Vagina (tissue), 2 donors: ENCODE results near the gene EFCC1. TPM values are rescaled to one million over a fixed set of nuclear protein-coding genes. Genes with fewer than 3 reads are reported as not detected.

Experiments
- DNase-seq, 2 donors: peaks; one replicate each; pipeline ENCODE4 v3.0.0-alpha.2; 2017; ENCODE audit errors: extremely low spot score in 2 of 2
- H3K27ac ChIP-seq: fragments of 200-600 bp; sonication (generic); one replicate; pipeline ENCODE4 v1.5.1; 2019
- H3K27me3 ChIP-seq: fragments of 200-600 bp; sonication (generic); one replicate; pipeline ENCODE4 v1.5.1; 2019
- H3K36me3 ChIP-seq, 2 donors: fragments of 200-600 bp; sonication (generic); one replicate each; pipeline ENCODE4 v1.5.1; 2017 to 2019
- H3K4me1 ChIP-seq: fragments of 200-600 bp; sonication (generic); one replicate; pipeline ENCODE4 v1.5.1; 2019
- H3K4me3 ChIP-seq, 2 donors: fragments of 200-600 bp; sonication (generic); 1 replicate in 1 of 2; 2 replicates in 1 of 2; pipeline ENCODE4 v1.5.1; 2016 to 2019
- H3K9me3 ChIP-seq: fragments of 200-600 bp; sonication (generic); one replicate; pipeline ENCODE4 v1.5.1; 2019
- CTCF ChIP-seq, 3 experiments: fragments of 450-650 bp in 2 of 3; fragments of 200-600 bp in 1 of 3; sonication (generic) in 1 of 3; IDR thresholded peaks; one replicate each; pipeline ENCODE4 v1.5.1; 2017 to 2019; ENCODE audit warnings: antibody characterized with exemption in 3 of 3, mild to moderate bottlenecking in 2 of 3, moderate library complexity in 2 of 3
- POLR2A ChIP-seq, 2 donors: fragments of 450-650 bp; IDR thresholded peaks; one replicate each; pipeline ENCODE4 v1.6.1; 2017; ENCODE audit warnings: antibody characterized with exemption in 2 of 2, mild to moderate bottlenecking in 2 of 2, moderate library complexity in 2 of 2
- POLR2AphosphoS5 ChIP-seq, 2 donors: sonication (generic); formaldehyde crosslinking; IDR thresholded peaks; one replicate each; pipeline ENCODE4 v1.9.0; 2017; ENCODE audit warnings: antibody characterized with exemption in 2 of 2, mild to moderate bottlenecking in 2 of 2, low read depth in 1 of 2; ENCODE audit not compliant: insufficient read depth in 1 of 2
- intact Hi-C: fragments of 100-400 bp; cut with DNase I; formaldehyde crosslinking; loops from one replicate; pipeline ENCODE4 v1.15.1; 2023
- total RNA-seq: library from RNA; depleted of rRNA; stranded (reverse); fragments of >200 nt; gene quantifications from one replicate; pipeline ENCODE4 v1.2.3, GENCODE V29; 2016

The EFCC1 gene
- total RNA-seq, 1 donor from 2014 or later = 3.7 TPM

DNA sequence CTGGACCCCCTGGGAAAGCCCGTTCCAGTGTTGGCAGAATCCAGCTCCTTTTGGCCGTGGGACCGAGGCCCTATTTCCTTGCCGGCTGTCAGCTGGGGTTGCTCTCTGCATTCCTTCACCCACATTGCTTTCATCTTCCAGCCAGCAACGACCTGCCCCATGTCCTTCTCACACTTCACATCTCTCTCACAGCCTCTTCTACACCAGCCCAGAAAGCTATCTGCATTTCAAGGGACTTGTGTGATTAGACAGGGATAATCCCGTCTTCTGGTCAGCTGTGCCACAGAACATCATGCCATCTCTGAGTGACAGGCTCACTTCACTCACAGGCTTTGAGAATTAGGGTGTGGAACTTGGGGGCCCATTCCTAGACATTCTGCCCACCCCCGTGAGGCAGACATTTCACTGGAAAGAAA lies 16.4 kb downstream of the EFCC1 start:
- no peaks in the 10 kb centered on the region for H3K9me3 ChIP-seq
- no peak for DNase-seq
- no peak overlapping the region for H3K4me3 ChIP-seq
- H3K36me3 ChIP-seq = no peaks in the 10 kb centered on the region
- H3K27me3 ChIP-seq = no peaks in the 10 kb centered on the region
- H3K27ac ChIP-seq = no peak overlapping the region
- TF ChIP-seq CTCF (IDR thresholded peaks at IDR 0.05) (no peak), POLR2AphosphoS5 (IDR thresholded peaks at IDR 0.05; ENCODE audit: insufficient read depth in 1 of 2, low read depth in 1 of 2) (no peak), POLR2A (IDR thresholded peaks at IDR 0.05) (no peak)
- H3K4me1 ChIP-seq = peaks cover 35% of the 10 kb centered on the region
- intact Hi-C loops = no loop called here

DNA sequence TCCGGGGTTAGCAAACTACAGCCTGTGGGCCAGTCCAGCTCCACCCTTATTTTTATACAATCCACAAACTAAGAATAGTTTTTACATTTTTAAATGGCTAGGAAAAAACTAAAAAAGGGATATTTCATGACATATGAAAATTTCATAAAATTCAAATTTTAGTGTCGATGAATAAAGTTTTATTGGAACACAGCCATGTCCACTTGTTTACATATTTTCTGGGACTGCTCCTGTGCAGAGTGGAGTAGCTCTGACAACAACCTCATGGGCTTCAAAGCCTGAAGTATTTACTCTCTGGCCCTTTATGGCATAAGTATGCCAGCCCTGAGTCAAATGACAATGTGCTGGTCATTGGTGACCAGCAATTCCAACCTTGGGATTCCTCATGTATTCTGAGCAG lies 17.2 kb downstream of the EFCC1 start:
- Histone ChIP-seq H3K4me3 (no peak overlapping the region), H3K9me3 (no peaks in the 10 kb centered on the region), H3K4me1 (peaks cover 42% of the 10 kb centered on the region), H3K27me3 (no peaks in the 10 kb centered on the region), H3K36me3 (no peaks in the 10 kb centered on the region), H3K27ac (no peak overlapping the region)
- intact Hi-C loops = no loop called here
- TF ChIP-seq CTCF (IDR thresholded peaks at IDR 0.05) (no peak), POLR2AphosphoS5 (IDR thresholded peaks at IDR 0.05; ENCODE audit: insufficient read depth in 1 of 2, low read depth in 1 of 2) (no peak), POLR2A (IDR thresholded peaks at IDR 0.05) (no peak)
- DNase-seq = no peak

GRCh38 chr3:129018751-129019150 lies 17.6 kb downstream of the EFCC1 start:
- H3K36me3 ChIP-seq = no peaks in the 10 kb centered on the region
- no peak overlapping the region for H3K27ac ChIP-seq
- DNase-seq = no peak
- no peaks in the 10 kb centered on the region for H3K9me3 ChIP-seq
- TF ChIP-seq CTCF (IDR thresholded peaks at IDR 0.05) = no peak
- no peak for TF ChIP-seq POLR2A (IDR thresholded peaks at IDR 0.05)
- no peak for TF ChIP-seq POLR2AphosphoS5 (IDR thresholded peaks at IDR 0.05; ENCODE audit: insufficient read depth in 1 of 2, low read depth in 1 of 2)
- peaks cover 46% of the 10 kb centered on the region for H3K4me1 ChIP-seq
- intact Hi-C loops = no loop called here
- H3K27me3 ChIP-seq = no peaks in the 10 kb centered on the region
- no peak overlapping the region for H3K4me3 ChIP-seq

DNA sequence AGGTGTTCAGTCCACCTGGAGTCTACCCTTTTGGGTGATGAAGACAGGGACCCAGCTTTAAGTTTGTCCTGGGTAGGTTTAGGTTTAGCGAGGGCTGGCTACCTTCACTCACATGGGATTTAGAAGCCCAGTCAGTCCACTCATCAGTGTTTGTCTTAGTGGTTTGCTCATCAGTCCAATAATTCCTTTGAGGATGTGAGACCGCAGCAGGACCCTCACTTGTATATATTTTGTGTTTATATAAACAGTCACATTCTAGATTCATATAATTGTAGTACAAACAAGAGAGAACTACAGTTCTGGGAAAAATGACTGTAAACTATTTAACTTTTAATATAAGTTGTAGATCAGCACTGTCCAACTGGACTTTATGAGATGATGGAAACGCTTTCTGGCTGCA lies 18.2 kb downstream of the EFCC1 start:
- H3K27me3 ChIP-seq = no peaks in the 10 kb centered on the region
- H3K27ac ChIP-seq = no peak overlapping the region
- no peak for TF ChIP-seq POLR2AphosphoS5 (IDR thresholded peaks at IDR 0.05; ENCODE audit: insufficient read depth in 1 of 2, low read depth in 1 of 2)
- no peak for TF ChIP-seq POLR2A (IDR thresholded peaks at IDR 0.05)
- no peak for TF ChIP-seq CTCF (IDR thresholded peaks at IDR 0.05)
- intact Hi-C loops = no loop called here
- peaks cover 50% of the 10 kb centered on the region for H3K4me1 ChIP-seq
- no peak overlapping the region for H3K4me3 ChIP-seq
- DNase-seq = no peak
- H3K9me3 ChIP-seq = no peaks in the 10 kb centered on the region
- no peaks in the 10 kb centered on the region for H3K36me3 ChIP-seq

DNA sequence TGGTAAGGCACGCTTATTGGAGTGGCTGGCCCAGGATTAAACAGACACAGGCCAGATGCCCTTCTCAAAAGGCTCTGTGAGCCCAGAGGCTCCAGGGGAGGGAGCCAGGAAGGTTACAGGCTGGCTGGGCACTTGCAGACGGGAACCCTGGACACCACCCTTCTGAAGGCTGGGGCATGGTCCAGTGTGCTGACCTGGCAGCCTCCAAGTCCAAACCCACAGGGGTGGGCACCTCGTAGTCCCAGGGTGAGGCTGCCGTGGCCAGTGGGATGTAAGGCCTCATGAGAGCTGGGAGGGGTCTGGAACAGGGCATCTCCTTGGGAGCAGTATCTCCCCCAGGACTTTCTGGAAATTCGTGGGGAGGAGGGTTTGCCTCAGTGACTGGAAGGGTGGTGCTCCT lies 19.6 kb downstream of the EFCC1 start:
- intact Hi-C loops = no loop called here
- H3K4me1 ChIP-seq = peaks cover 54% of the 10 kb centered on the region

More for the DNA sequence above, 19.6 kb downstream of the EFCC1 start:
- TF ChIP-seq CTCF (IDR thresholded peaks at IDR 0.05) (no peak), POLR2AphosphoS5 (IDR thresholded peaks at IDR 0.05; ENCODE audit: insufficient read depth in 1 of 2, low read depth in 1 of 2) (no peak), POLR2A (IDR thresholded peaks at IDR 0.05) (no peak)
- Histone ChIP-seq H3K27me3 (no peaks in the 10 kb centered on the region), H3K36me3 (no peaks in the 10 kb centered on the region), H3K9me3 (no peaks in the 10 kb centered on the region), H3K4me3 (no peak overlapping the region), H3K27ac (no peak overlapping the region)
- no peak for DNase-seq
